HEK293 (cell line): ENCODE measurements around the gene PDE4A.

Experiments
- BCL11A ChIP-seq: fragments of 450-650 bp; formaldehyde crosslinking; IDR thresholded peaks from 2 replicates; pipeline ENCODE4 v1.5.1; 2016; ENCODE audit warnings: low read depth, missing biosample characterization, missing genetic modification characterization
- EGR2 ChIP-seq: fragments of 450-650 bp; formaldehyde crosslinking; IDR thresholded peaks from 2 replicates; pipeline ENCODE4 v1.5.1; 2016; ENCODE audit warnings: low read depth, missing biosample characterization, missing genetic modification characterization
- GLI4 ChIP-seq: fragments of 450-650 bp; formaldehyde crosslinking; IDR thresholded peaks from 2 replicates; pipeline ENCODE4 v1.5.1; 2016; ENCODE audit warnings: missing biosample characterization, missing genetic modification characterization
- GLIS1 ChIP-seq: fragments of 450-650 bp; formaldehyde crosslinking; IDR thresholded peaks from 2 replicates; pipeline ENCODE4 v1.5.1; 2016; ENCODE audit warnings: missing biosample characterization, missing genetic modification characterization
- HOXA7 ChIP-seq: sonication (generic); formaldehyde crosslinking; IDR thresholded peaks from 2 replicates; pipeline ENCODE4 v1.8.1; 2022; ENCODE audit warnings: missing genetic modification reagents, borderline replicate concordance
- OVOL3 ChIP-seq: fragments of 450-650 bp; formaldehyde crosslinking; IDR thresholded peaks from 2 replicates; pipeline ENCODE4 v1.5.1; 2016; ENCODE audit warnings: missing biosample characterization, missing genetic modification characterization
- TCF7L2 ChIP-seq: IDR thresholded peaks from 2 replicates; pipeline ENCODE4 v1.6.1; 2011; ENCODE audit warnings: low read depth, mild to moderate bottlenecking, inconsistent platforms, low read length, moderate library complexity, borderline replicate concordance
- ZEB2 ChIP-seq: fragments of 450-650 bp; formaldehyde crosslinking; IDR thresholded peaks from 2 replicates; pipeline ENCODE4 v1.5.1; 2016; ENCODE audit warnings: missing biosample characterization, missing genetic modification characterization
- ZFP3 ChIP-seq: fragments of 450-650 bp; formaldehyde crosslinking; IDR thresholded peaks from 2 replicates; pipeline ENCODE4 v1.5.1; 2016; ENCODE audit warnings: low read depth, missing biosample characterization, missing genetic modification characterization
- ZIC2 ChIP-seq: fragments of 450-650 bp; formaldehyde crosslinking; IDR thresholded peaks from 2 replicates; pipeline ENCODE4 v1.5.1; 2016; ENCODE audit warnings: missing biosample characterization, missing genetic modification characterization
- ZNF121 ChIP-seq: fragments of 450-650 bp; formaldehyde crosslinking; IDR thresholded peaks from 2 replicates; pipeline ENCODE4 v1.5.1; 2016; ENCODE audit warnings: missing biosample characterization, missing genetic modification characterization
- ZNF19 ChIP-seq: fragments of 450-650 bp; formaldehyde crosslinking; IDR thresholded peaks from 2 replicates; pipeline ENCODE4; 2016; ENCODE audit warnings: missing biosample characterization, missing genetic modification characterization, low read depth
- ZNF2 ChIP-seq: fragments of 450-650 bp; formaldehyde crosslinking; IDR thresholded peaks from 2 replicates; pipeline ENCODE4 v1.5.1; 2016; ENCODE audit warnings: missing biosample characterization, missing genetic modification characterization
- ZNF341 ChIP-seq: fragments of 450-650 bp; formaldehyde crosslinking; IDR thresholded peaks from 2 replicates; pipeline ENCODE4; 2016; ENCODE audit warnings: low read depth, missing biosample characterization, missing genetic modification characterization
- ZNF404 ChIP-seq: fragments of 450-650 bp; formaldehyde crosslinking; IDR thresholded peaks from 2 replicates; pipeline ENCODE4 v1.5.1; 2017; ENCODE audit warnings: missing biosample characterization, missing genetic modification characterization
- ZNF416 ChIP-seq: fragments of 450-650 bp; formaldehyde crosslinking; IDR thresholded peaks from 2 replicates; pipeline ENCODE4 v1.5.1; 2016; ENCODE audit warnings: missing biosample characterization, missing genetic modification characterization
- ZNF423 ChIP-seq: fragments of 450-650 bp; formaldehyde crosslinking; IDR thresholded peaks from 2 replicates; pipeline ENCODE4 v1.5.1; 2016; ENCODE audit warnings: missing biosample characterization, missing genetic modification characterization
- ZNF433 ChIP-seq: fragments of 450-650 bp; formaldehyde crosslinking; IDR thresholded peaks from 2 replicates; pipeline ENCODE4 v1.5.1; 2016; ENCODE audit warnings: missing biosample characterization, missing genetic modification characterization, low read depth
- ZNF473 ChIP-seq: fragments of 450-650 bp; formaldehyde crosslinking; IDR thresholded peaks from 2 replicates; pipeline ENCODE4 v1.5.1; 2017; ENCODE audit warnings: missing biosample characterization, missing genetic modification characterization
- ZNF521 ChIP-seq: fragments of 450-650 bp; formaldehyde crosslinking; IDR thresholded peaks from 2 replicates; pipeline ENCODE4 v1.5.1; 2017; ENCODE audit warnings: missing biosample characterization, mild to moderate bottlenecking, missing genetic modification characterization
- ZNF529 ChIP-seq: fragments of 450-650 bp; formaldehyde crosslinking; IDR thresholded peaks from 2 replicates; pipeline ENCODE4 v1.5.1; 2017; ENCODE audit warnings: missing genetic modification characterization, missing biosample characterization; ENCODE audit not compliant: insufficient replicate concordance
- ZNF544 ChIP-seq: fragments of 450-650 bp; formaldehyde crosslinking; IDR thresholded peaks from 2 replicates; pipeline ENCODE4 v1.5.0; 2017; ENCODE audit warnings: missing biosample characterization, missing genetic modification characterization
- ZNF548 ChIP-seq: fragments of 450-650 bp; formaldehyde crosslinking; IDR thresholded peaks from 2 replicates; pipeline ENCODE4 v1.5.1; 2016; ENCODE audit warnings: missing biosample characterization, missing genetic modification characterization
- ZNF558 ChIP-seq: fragments of 450-650 bp; formaldehyde crosslinking; IDR thresholded peaks from 2 replicates; pipeline ENCODE4 v1.5.1; 2016; ENCODE audit warnings: missing biosample characterization, missing genetic modification characterization
- ZNF600 ChIP-seq: fragments of 450-650 bp; formaldehyde crosslinking; IDR thresholded peaks from 2 replicates; pipeline ENCODE4 v1.5.1; 2016; ENCODE audit warnings: missing biosample characterization, missing genetic modification characterization
- ZNF629 ChIP-seq: fragments of 450-650 bp; formaldehyde crosslinking; IDR thresholded peaks from 2 replicates; pipeline ENCODE4 v1.5.1; 2017; ENCODE audit warnings: missing biosample characterization, missing genetic modification characterization
- ZNF76 ChIP-seq: fragments of 450-650 bp; formaldehyde crosslinking; IDR thresholded peaks from 2 replicates; pipeline ENCODE4; 2016; ENCODE audit warnings: low read depth, missing biosample characterization, missing genetic modification characterization, borderline replicate concordance
- ZNF837 ChIP-seq: fragments of 450-650 bp; formaldehyde crosslinking; IDR thresholded peaks from 2 replicates; pipeline ENCODE4 v1.5.1; 2016; ENCODE audit warnings: missing biosample characterization, missing genetic modification characterization
- ZXDB ChIP-seq: fragments of 450-650 bp; formaldehyde crosslinking; IDR thresholded peaks from 2 replicates; pipeline ENCODE4 v1.5.1; 2016; ENCODE audit warnings: missing biosample characterization, missing genetic modification characterization
- TF ChIP-seq, protein P1 (sequence below): fragments of 450-650 bp; formaldehyde crosslinking; IDR thresholded peaks from 2 replicates; pipeline ENCODE4 v1.5.1; 2016; ENCODE audit warnings: missing biosample characterization, missing genetic modification characterization, borderline replicate concordance
- TF ChIP-seq, protein P2 (sequence below): fragments of 450-650 bp; formaldehyde crosslinking; IDR thresholded peaks from 2 replicates; pipeline ENCODE4 v1.5.1; 2016; ENCODE audit warnings: missing biosample characterization, missing genetic modification characterization
- TF ChIP-seq, protein P3 (sequence below): fragments of 450-650 bp; formaldehyde crosslinking; IDR thresholded peaks from 2 replicates; pipeline ENCODE4 v1.5.1; 2016; ENCODE audit warnings: missing biosample characterization, missing genetic modification characterization
- TF ChIP-seq, protein P4 (sequence below): fragments of 450-650 bp; formaldehyde crosslinking; IDR thresholded peaks from 2 replicates; pipeline ENCODE4 v1.5.1; 2016; ENCODE audit warnings: missing biosample characterization, missing genetic modification characterization

Gene PDE4A

DNA sequence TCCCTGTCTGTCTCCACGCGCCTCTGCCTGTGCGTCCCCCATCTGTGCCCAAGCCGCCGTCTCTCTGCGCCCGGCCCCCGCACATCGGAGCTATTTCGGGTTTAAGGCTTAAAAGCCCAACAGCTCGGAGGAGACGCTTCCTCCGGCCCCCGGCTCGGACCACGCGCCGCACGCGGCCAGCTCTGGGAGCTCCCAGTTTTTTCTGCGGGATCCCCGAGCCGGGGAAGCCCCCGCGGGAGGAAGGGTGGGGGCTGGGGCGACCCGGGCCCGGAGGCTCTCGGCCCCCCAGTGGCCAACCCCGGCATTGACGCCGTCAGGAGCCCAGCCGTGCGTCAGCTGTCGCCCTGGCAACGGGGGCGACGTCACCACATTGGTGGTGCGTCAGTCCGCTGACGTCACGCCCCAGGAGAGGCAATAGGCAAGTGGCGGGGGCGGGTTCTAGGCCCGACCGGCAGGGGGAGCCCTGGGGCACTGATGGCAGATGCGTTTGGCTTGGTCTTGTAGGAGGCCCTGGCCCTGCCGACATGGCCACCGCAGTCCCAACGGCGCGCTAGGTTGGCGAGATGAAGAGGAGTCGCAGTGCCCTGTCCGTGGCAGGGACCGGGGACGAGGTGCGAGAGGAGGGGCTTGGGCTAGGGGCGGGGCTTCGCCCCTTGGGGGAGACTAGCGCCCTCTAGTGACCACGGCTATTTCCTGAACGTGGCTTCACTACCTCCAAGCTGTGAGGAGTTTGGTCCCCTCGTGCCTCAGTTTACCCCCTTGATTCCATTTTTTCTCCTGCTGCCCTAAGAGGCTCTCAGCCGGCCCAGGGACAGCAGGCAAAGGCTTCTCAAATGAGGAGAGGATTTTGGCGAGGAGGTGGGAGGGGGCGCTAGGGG is 3.7 kb upstream of the PDE4A start (continued):
- TF ChIP-seq, protein P1, sequence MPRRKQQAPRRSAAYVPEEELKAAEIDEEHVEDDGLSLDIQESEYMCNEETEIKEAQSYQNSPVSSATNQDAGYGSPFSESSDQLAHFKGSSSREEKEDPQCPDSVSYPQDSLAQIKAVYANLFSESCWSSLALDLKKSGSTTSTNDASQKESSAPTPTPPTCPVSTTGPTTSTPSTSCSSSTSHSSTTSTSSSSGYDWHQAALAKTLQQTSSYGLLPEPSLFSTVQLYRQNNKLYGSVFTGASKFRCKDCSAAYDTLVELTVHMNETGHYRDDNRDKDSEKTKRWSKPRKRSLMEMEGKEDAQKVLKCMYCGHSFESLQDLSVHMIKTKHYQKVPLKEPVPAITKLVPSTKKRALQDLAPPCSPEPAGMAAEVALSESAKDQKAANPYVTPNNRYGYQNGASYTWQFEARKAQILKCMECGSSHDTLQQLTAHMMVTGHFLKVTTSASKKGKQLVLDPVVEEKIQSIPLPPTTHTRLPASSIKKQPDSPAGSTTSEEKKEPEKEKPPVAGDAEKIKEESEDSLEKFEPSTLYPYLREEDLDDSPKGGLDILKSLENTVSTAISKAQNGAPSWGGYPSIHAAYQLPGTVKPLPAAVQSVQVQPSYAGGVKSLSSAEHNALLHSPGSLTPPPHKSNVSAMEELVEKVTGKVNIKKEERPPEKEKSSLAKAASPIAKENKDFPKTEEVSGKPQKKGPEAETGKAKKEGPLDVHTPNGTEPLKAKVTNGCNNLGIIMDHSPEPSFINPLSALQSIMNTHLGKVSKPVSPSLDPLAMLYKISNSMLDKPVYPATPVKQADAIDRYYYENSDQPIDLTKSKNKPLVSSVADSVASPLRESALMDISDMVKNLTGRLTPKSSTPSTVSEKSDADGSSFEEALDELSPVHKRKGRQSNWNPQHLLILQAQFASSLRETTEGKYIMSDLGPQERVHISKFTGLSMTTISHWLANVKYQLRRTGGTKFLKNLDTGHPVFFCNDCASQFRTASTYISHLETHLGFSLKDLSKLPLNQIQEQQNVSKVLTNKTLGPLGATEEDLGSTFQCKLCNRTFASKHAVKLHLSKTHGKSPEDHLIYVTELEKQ (tag by site-specific recombination) = peak; percentile 70; the same call in 1 of the 2 replicates
- no peak for TF ChIP-seq ZFP3 (tag by site-specific recombination)
- peak; percentile 98 for TF ChIP-seq ZNF2 (tag by site-specific recombination)
- peak; percentile 77 for TF ChIP-seq ZNF121 (tag by site-specific recombination)
- no peak for TF ChIP-seq ZNF548
- peak; percentile 87 for TF ChIP-seq ZNF76
- no peak for TF ChIP-seq ZNF529 (tag by site-specific recombination)
- TF ChIP-seq ZNF423 = no peak; the same call in 1 of the 2 replicates
- no peak for TF ChIP-seq ZNF416 (tag by site-specific recombination)
- no peak for TF ChIP-seq ZNF521 (tag by site-specific recombination)
- TF ChIP-seq, protein P2, sequence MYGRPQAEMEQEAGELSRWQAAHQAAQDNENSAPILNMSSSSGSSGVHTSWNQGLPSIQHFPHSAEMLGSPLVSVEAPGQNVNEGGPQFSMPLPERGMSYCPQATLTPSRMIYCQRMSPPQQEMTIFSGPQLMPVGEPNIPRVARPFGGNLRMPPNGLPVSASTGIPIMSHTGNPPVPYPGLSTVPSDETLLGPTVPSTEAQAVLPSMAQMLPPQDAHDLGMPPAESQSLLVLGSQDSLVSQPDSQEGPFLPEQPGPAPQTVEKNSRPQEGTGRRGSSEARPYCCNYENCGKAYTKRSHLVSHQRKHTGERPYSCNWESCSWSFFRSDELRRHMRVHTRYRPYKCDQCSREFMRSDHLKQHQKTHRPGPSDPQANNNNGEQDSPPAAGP (tag by site-specific recombination) = peak; percentile 100
- peak; percentile 29; the same call in 1 of the 2 replicates for TF ChIP-seq ZIC2
- no peak for TF ChIP-seq HOXA7 (CRISPR knock-in tag)
- TF ChIP-seq, protein P3, sequence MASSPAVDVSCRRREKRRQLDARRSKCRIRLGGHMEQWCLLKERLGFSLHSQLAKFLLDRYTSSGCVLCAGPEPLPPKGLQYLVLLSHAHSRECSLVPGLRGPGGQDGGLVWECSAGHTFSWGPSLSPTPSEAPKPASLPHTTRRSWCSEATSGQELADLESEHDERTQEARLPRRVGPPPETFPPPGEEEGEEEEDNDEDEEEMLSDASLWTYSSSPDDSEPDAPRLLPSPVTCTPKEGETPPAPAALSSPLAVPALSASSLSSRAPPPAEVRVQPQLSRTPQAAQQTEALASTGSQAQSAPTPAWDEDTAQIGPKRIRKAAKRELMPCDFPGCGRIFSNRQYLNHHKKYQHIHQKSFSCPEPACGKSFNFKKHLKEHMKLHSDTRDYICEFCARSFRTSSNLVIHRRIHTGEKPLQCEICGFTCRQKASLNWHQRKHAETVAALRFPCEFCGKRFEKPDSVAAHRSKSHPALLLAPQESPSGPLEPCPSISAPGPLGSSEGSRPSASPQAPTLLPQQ = peak; percentile 94
- TF ChIP-seq BCL11A = no peak
- peak; percentile 95; the same call in 1 of the 2 replicates for TF ChIP-seq GLI4 (tag by site-specific recombination)
- no peak for TF ChIP-seq ZNF473
- TF ChIP-seq ZNF19 (tag by site-specific recombination) = no peak
- TF ChIP-seq ZNF558 (tag by site-specific recombination) = peak; percentile 65; the same call in 1 of the 2 replicates
- TF ChIP-seq TCF7L2 = no peak
- no peak for TF ChIP-seq ZNF404
- peak; percentile 99 for TF ChIP-seq ZEB2 (tag by site-specific recombination)
- peak; percentile 100 for TF ChIP-seq ZNF629
- peak; percentile 80 for TF ChIP-seq EGR2 (tag by site-specific recombination)
- TF ChIP-seq ZNF600 (tag by site-specific recombination) = no peak; the same call in 1 of the 2 replicates
- TF ChIP-seq ZNF433 (tag by site-specific recombination) = no peak
- no peak for TF ChIP-seq ZNF544
- peak; percentile 97 for TF ChIP-seq GLIS1 (tag by site-specific recombination)
- no peak for TF ChIP-seq ZNF837
- 0 out of 2 replicates have a peak, but pooled peaks have one; percentile 7 for TF ChIP-seq ZNF341 (tag by site-specific recombination)
- 0 out of 2 replicates have a peak, but pooled peaks have one; percentile 27 for TF ChIP-seq OVOL3 (tag by site-specific recombination)
- TF ChIP-seq ZXDB (tag by site-specific recombination) = peak; percentile 98
- TF ChIP-seq, protein P4, sequence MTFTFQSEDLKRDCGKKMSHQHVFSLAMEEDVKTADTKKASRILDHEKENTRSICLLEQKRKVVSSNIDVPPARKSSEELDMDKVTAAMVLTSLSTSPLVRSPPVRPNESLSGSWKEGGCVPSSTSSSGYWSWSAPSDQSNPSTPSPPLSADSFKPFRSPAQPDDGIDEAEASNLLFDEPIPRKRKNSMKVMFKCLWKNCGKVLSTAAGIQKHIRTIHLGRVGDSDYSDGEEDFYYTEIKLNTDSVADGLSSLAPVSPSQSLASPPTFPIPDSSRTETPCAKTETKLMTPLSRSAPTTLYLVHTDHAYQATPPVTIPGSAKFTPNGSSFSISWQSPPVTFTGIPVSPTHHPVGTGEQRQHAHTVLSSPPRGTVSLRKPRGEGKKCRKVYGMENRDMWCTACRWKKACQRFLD = no peak
